Peyer's patch (tissue), 4 donors: ENCODE results near the gene PHC2.

Source experiments
- CTCF ChIP-seq, 6 experiments: fragments of 450-650 bp in 4 of 6; fragments of 200-600 bp in 2 of 6; sonication (generic) in 1 of 6; IDR thresholded peaks; one replicate each; pipeline ENCODE4 v1.5.1; 2017 to 2019; ENCODE audit warnings: antibody characterized with exemption in 6 of 6, mild to moderate bottlenecking in 3 of 6, moderate library complexity in 1 of 6
- POLR2A ChIP-seq, 2 donors: fragments of 450-650 bp; IDR thresholded peaks; one replicate each; pipeline ENCODE4 v1.5.1; 2017; ENCODE audit warnings: antibody characterized with exemption in 2 of 2, mild to moderate bottlenecking in 2 of 2, moderate library complexity in 2 of 2

GRCh38 chr1:33370827-33371226 is 60.1 kb downstream of the PHC2 start:
- TF ChIP-seq CTCF (IDR thresholded peaks at IDR 0.05) (no peak), POLR2A (IDR thresholded peaks at IDR 0.05) (no peak)
